HG02938 (cell line): ENCODE data around the gene MMRN1.

Source experiments
- ATAC-seq: cut with Tn5 transposase; IDR thresholded peaks from one replicate; pipeline ENCODE4 v1.9.1; 2021; ENCODE audit warnings: mild to moderate bottlenecking, moderate library complexity; ENCODE audit not compliant: unreplicated experiment

MMRN1 gene

GRCh38 chr4:89994176-89994873 lies 99.7 kb downstream of the MMRN1 start:
- no peak for ATAC-seq

- ATAC-seq = no peak
These were observed 100.4 kb downstream of the MMRN1 start for GRCh38 chr4:89995006-89995405.

- ATAC-seq = no peak
These were observed 101.2 kb downstream of the MMRN1 start for GRCh38 chr4:89995814-89996213.

- ATAC-seq = no peak
These were observed 102.6 kb downstream of the MMRN1 start for GRCh38 chr4:89997171-89997704.

- no peak for ATAC-seq
These were observed 103.9 kb downstream of the MMRN1 start for GRCh38 chr4:89998469-89999011.

- no peak for ATAC-seq
These were observed 106.4 kb downstream of the MMRN1 start for GRCh38 chr4:90001023-90001422.

GRCh38 chr4:90002441-90003062 lies 107.9 kb downstream of the MMRN1 start:
- ATAC-seq = no peak
